HUDEP-2 (cell line): ENCODE data around the gene KIF1A.
"Not testable (repeated sequence)": the region's sequence is repeated elsewhere in the genome, so short reads cannot be mapped to it uniquely, and the experiment has no call there.

ENCODE experiments used
- DNase-seq, 76 experiments: peaks; one replicate each; lab custom pipeline; 2025; ENCODE audit not compliant: unreplicated experiment in 76 of 76; lab: John Stamatoyannopoulos, UW

Gene KIF1A

GRCh38 chr2:240711296-240711695, 108.7 kb downstream of the KIF1A start:
- DNase-seq = no peak

GRCh38 chr2:240708457-240708856, 111.6 kb downstream of the KIF1A start:
- DNase-seq = peak in 1 of 76 experiments; percentile 1

- no peak for DNase-seq
Measured at GRCh38 chr2:240707821-240708220, 112.2 kb downstream of the KIF1A start.

- DNase-seq = no peak
Measured at GRCh38 chr2:240707043-240707756, 112.8 kb downstream of the KIF1A start.

GRCh38 chr2:240705204-240705791, 114.7 kb downstream of the KIF1A start:
- DNase-seq = no peak

DNA sequence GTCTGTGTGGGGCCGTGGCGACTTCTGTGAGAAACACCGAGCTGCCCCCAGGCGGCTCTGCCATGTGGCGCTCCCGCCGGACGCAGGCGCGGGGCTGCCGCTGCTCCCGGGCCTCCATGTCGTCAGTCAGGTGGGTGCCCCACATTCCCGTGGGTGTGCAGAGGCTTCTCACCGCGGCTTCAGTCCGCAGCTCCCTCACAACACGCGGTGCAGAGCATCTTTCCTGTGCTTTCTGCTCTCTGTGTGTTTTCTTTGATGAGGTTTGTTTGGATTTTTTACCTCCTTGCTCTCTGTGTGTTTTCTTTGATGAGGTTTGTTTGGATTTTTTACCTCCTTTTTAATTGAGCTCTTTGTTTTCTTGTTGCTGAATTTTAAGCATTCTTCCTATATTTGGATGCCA, 115.4 kb downstream of the KIF1A start:
- no peak for DNase-seq

GRCh38 chr2:240703417-240704341, 116.3 kb downstream of the KIF1A start:
- no peak for DNase-seq

GRCh38 chr2:240702640-240703011, 117.4 kb downstream of the KIF1A start:
- DNase-seq = no peak

DNA sequence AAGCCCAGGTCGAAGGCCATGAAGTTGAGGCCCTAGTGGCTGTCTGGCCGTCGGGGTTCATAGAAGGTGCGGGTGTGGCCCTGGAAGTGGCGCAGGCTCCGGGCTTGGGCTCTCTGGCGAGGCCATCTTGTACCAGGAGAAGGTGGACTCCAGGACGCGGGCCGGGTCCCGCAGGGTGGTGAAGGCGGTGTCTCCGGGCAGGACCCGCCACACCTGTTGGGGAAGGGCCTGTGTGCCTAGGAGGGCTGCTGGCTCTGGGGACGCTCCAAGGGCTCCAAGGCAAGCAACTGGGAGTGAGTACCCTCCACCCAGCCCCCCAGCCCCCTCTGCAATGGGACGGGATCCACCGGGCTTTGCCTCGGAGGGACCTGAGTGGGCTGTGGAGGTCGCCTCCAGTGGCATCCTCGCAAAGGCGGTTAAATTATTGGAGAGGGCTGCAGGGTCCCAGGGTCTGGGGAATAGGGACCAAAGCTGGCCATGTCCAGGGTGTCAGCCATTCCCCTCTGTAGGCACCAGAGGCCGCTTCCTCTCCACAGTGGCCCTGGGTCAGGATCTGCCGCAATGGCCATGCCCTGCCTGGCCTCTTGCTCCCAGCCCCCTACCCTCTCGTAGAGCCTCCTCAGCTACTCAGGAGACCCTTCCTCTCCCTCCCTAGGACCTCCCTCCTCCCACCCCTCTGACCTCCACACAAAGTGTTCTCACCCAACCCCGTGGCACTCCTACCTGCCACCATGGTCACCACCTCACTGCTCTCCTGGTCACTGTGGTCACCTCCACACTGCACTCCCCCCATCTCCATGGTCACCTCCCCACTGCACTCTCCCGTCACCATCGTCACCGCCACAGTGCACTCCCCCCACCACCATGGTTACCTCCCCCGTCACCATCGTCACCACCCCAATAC, 118.0 kb downstream of the KIF1A start:
- DNase-seq = no peak

DNA sequence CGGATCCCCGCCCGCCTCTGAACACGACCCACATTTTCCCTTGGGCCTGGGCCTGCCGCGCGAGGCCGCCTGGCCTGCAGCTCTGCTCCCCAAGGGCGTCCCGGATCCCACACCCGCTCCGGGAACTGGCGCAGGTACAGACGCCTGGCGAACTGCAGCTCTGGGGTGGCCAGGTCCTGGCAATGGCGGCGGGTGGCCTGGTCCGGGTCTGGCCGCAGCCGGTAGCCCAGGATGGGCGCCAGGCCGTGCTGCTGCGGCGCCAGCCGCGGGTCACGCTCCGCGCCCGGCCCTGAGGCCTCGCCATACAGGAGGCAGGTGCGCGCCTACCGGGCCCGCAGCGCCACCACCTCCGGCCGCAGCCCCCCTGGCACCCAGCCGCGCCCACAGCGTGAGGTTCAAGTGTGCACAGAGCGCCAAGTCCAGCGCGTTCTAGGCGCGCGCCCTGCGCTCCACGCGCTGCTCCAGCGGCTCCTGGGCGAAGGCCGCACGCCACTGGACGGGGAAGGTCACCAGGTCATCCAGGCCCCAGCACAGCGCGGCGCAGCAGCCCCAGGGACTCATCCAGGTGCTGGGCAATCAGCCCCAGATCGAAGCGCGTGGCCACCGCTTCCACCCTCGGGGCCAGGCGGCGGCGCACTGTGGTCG, 118.8 kb downstream of the KIF1A start:
- DNase-seq = no peak

GRCh38 chr2:240700616-240701015, 119.4 kb downstream of the KIF1A start:
- DNase-seq = not testable (repeated sequence)

GRCh38 chr2:240699835-240700234, 120.2 kb downstream of the KIF1A start:
- DNase-seq = not testable (repeated sequence)

GRCh38 chr2:240698852-240699561, 121.0 kb downstream of the KIF1A start:
- not testable (repeated sequence) for DNase-seq

- not testable (repeated sequence) for DNase-seq
Measured at GRCh38 chr2:240696469-240696868, 123.5 kb downstream of the KIF1A start.

DNA sequence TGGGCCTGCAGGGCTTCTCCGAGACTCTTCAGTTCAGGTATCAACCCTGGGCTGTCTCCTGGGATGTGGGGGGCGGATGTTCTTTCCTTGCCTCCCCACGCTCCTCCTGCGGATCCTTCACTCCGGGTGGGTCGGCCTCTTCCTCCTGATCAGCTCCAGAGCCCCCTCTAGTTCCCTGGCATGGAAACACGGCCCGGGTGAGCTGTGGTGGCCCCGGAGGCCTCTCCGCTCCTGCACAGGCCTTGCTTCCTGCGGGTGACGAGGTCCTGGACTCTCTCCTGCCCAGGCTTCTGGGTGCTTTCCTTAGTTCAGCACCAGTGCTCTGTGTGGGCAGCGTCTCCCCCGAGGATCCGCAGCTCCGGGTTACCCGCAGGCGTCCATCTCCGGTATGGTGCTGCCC, 124.4 kb downstream of the KIF1A start:
- DNase-seq = not testable (repeated sequence)

- not testable (repeated sequence) for DNase-seq
Measured at GRCh38 chr2:240694304-240694703, 125.7 kb downstream of the KIF1A start.

DNA sequence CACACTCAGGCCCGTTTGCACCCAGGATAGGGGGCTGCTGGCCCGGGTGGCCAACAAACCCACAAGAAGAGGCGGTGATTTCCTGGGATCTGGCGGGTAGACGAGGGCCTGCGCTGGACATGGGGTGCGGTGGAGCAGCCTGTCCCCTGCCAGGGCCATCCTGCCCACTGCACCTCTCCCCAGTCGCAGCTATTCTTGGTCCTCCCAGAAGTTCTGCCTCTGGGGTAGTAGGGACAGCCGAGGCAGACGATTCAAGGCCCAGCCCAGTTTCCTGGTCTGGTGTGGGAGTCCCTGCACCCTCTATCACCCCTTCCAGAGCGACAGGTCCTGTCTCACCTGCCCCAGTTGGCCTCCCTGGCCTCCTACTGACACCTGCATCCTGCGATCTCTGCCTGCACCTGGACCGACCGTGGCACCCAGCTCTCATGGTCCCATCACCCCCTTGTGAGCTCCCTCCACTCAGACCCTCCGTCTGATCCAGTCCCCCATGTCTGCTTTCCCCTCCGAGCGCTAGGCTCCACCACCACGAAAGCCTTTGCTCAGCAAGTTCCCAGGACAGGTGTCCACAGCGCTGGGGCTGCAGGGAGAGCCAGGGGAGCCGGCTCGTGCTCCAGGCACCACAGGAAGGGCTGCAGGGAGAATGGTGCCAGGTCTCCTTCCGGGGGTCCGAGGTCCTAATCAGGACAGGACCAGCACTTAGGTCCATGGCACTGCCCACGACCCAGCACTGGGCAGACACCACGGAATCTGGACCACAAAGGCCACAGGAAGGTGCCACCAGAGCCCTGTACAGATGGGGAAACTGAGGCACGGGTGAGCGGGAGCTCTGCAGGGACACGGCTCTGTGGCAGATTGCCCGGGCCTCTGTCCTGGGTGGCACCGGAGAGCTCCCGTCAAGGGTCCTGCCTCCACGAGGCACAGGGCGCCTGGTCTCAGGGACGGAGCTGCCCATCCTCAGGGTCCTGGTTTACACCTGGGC, 127.1 kb downstream of the KIF1A start:
- DNase-seq = not testable (repeated sequence)
